Measurements from ENCODE around the gene AFF3. TPM values are rescaled to one million over a fixed set of nuclear protein-coding genes. Genes with fewer than 3 reads are reported as not detected.

AFF3 gene
- total RNA-seq, 1 experiment from 2014 or later: not detected

- no TSS peak for BruUV-seq (replicated peaks)
- ChIA-PET POLR2A (ENCODE audit: low non-redundant PET) (no interaction called here), CTCF (no interaction called here)
- intact Hi-C loops (cut with micrococcal nuclease; ENCODE audit: unreplicated experiment): no loop called here
- H3K36me3 ChIP-seq (ENCODE audit: insufficient read depth, low read length, poor library complexity, severe bottlenecking): no peaks in the 10 kb centered on the region
- no peak overlapping the region for H3K27ac ChIP-seq (ENCODE audit: low read depth, low read length, poor library complexity, severe bottlenecking)
- peaks cover 62% of the 10 kb centered on the region for H3K27me3 ChIP-seq (replicated peaks; ENCODE audit: insufficient read depth, low read depth, low read length, poor library complexity)
- no peaks in the 10 kb centered on the region for H3K4me1 ChIP-seq (ENCODE audit: insufficient read depth, low read length, poor library complexity, severe bottlenecking)
- H3K9me3 ChIP-seq (ENCODE audit: low read depth, low read length, poor library complexity, severe bottlenecking): no peaks in the 10 kb centered on the region
- TF ChIP-seq CTCF (conservative IDR thresholded peaks at IDR 0.05; ENCODE audit: low read depth, low read length) (no peak), EZH2 (IDR thresholded peaks at IDR 0.05; ENCODE audit: borderline replicate concordance, low read depth, low read length, poor library complexity, severe bottlenecking) (no peak)
- no peak for DNase-seq (ENCODE audit: low spot score)
- H3K4me3 ChIP-seq (ENCODE audit: low read depth, low read length, poor library complexity, severe bottlenecking): no peak overlapping the region
Observed at GRCh38 chr2:99860720-99861375, 281.5 kb downstream of the AFF3 start.

- no peaks in the 10 kb centered on the region for H3K36me3 ChIP-seq (ENCODE audit: insufficient read depth, low read length, poor library complexity, severe bottlenecking)
- CTCF ChIA-PET: no interaction called here
- POLR2A ChIA-PET (ENCODE audit: low non-redundant PET): no interaction called here
- no peaks in the 10 kb centered on the region for H3K9me3 ChIP-seq (ENCODE audit: low read depth, low read length, poor library complexity, severe bottlenecking)
- H3K4me3 ChIP-seq (ENCODE audit: low read depth, low read length, poor library complexity, severe bottlenecking): no peak overlapping the region
- intact Hi-C loops (cut with micrococcal nuclease; ENCODE audit: unreplicated experiment): no loop called here
- H3K27me3 ChIP-seq (replicated peaks; ENCODE audit: insufficient read depth, low read depth, low read length, poor library complexity): peaks cover 62% of the 10 kb centered on the region
- BruUV-seq (replicated peaks): no TSS peak
- no peaks in the 10 kb centered on the region for H3K4me1 ChIP-seq (ENCODE audit: insufficient read depth, low read length, poor library complexity, severe bottlenecking)
- TF ChIP-seq CTCF (conservative IDR thresholded peaks at IDR 0.05; ENCODE audit: low read depth, low read length) (no peak), EZH2 (IDR thresholded peaks at IDR 0.05; ENCODE audit: borderline replicate concordance, low read depth, low read length, poor library complexity, severe bottlenecking) (no peak)
- H3K27ac ChIP-seq (ENCODE audit: low read depth, low read length, poor library complexity, severe bottlenecking): no peak overlapping the region
- DNase-seq (ENCODE audit: low spot score): no peak
Observed at GRCh38 chr2:99858951-99859596, 283.3 kb downstream of the AFF3 start.

- no peak overlapping the region for H3K4me3 ChIP-seq (ENCODE audit: low read depth, low read length, poor library complexity, severe bottlenecking)
- BruUV-seq (replicated peaks): no TSS peak
- peaks cover 60% of the 10 kb centered on the region for H3K27me3 ChIP-seq (replicated peaks; ENCODE audit: insufficient read depth, low read depth, low read length, poor library complexity)
- CTCF ChIA-PET: no interaction called here
- DNase-seq (ENCODE audit: low spot score): no peak
- no peaks in the 10 kb centered on the region for H3K4me1 ChIP-seq (ENCODE audit: insufficient read depth, low read length, poor library complexity, severe bottlenecking)
- POLR2A ChIA-PET (ENCODE audit: low non-redundant PET): interaction anchor here (0.7 kb wide), 1 partner anchor 137 kb away, joined by 5 read pairs; no protein-coding TSS in a partner anchor
- no peaks in the 10 kb centered on the region for H3K36me3 ChIP-seq (ENCODE audit: insufficient read depth, low read length, poor library complexity, severe bottlenecking)
- H3K9me3 ChIP-seq (ENCODE audit: low read depth, low read length, poor library complexity, severe bottlenecking): no peaks in the 10 kb centered on the region
- intact Hi-C loops (cut with micrococcal nuclease; ENCODE audit: unreplicated experiment): no loop called here
- no peak overlapping the region for H3K27ac ChIP-seq (ENCODE audit: low read depth, low read length, poor library complexity, severe bottlenecking)
- TF ChIP-seq CTCF (conservative IDR thresholded peaks at IDR 0.05; ENCODE audit: low read depth, low read length): no peak
- no peak for TF ChIP-seq EZH2 (IDR thresholded peaks at IDR 0.05; ENCODE audit: borderline replicate concordance, low read depth, low read length, poor library complexity, severe bottlenecking)
Observed at GRCh38 chr2:99857867-99858444, 284.4 kb downstream of the AFF3 start.

Data from A673 (cell line).